CD1c-positive myeloid dendritic cell (primary cell): Measurements from ENCODE around the gene SLC15A5.

Experiments used
- DNase-seq: peaks from one replicate; pipeline ENCODE4 v3.0.0-alpha.2; 2016; ENCODE audit errors: extremely low spot score

SLC15A5 gene

GRCh38 chr12:16277585-16277984, at the start of gene SLC15A5:
Gene SLC15A5 (minus strand): TSS chr12:16277685. CDS start chr12:16277685, 0 bp downstream.
- no peak for DNase-seq

GRCh38 chr12:16325426-16325825, 47.9 kb upstream of the SLC15A5 start:
- DNase-seq = no peak

GRCh38 chr12:16324772-16325171, 47.3 kb upstream of the SLC15A5 start:
- no peak for DNase-seq

GRCh38 chr12:16324272-16324671, 46.8 kb upstream of the SLC15A5 start:
- DNase-seq = no peak

- DNase-seq = no peak
These were observed 46.2 kb upstream of the SLC15A5 start for GRCh38 chr12:16323638-16324037.

GRCh38 chr12:16323010-16323409, 45.5 kb upstream of the SLC15A5 start:
- no peak for DNase-seq

GRCh38 chr12:16310934-16311333, 33.4 kb upstream of the SLC15A5 start:
- DNase-seq = no peak

- DNase-seq = no peak
These were observed 30.5 kb upstream of the SLC15A5 start for GRCh38 chr12:16307856-16308475.

GRCh38 chr12:16303939-16304338, 26.5 kb upstream of the SLC15A5 start:
- no peak for DNase-seq

GRCh38 chr12:16300736-16301135, 23.3 kb upstream of the SLC15A5 start:
- DNase-seq = no peak

- no peak for DNase-seq
These were observed 22.6 kb upstream of the SLC15A5 start for GRCh38 chr12:16300122-16300521.

- no peak for DNase-seq
These were observed 21.9 kb upstream of the SLC15A5 start for GRCh38 chr12:16299403-16299802.

- no peak for DNase-seq
These were observed 20.0 kb upstream of the SLC15A5 start for GRCh38 chr12:16297521-16297920.

GRCh38 chr12:16294376-16294956, 17.0 kb upstream of the SLC15A5 start:
- no peak for DNase-seq

GRCh38 chr12:16291032-16291431, 13.5 kb upstream of the SLC15A5 start:
- DNase-seq = no peak

GRCh38 chr12:16285586-16285985, 8.1 kb upstream of the SLC15A5 start:
- no peak for DNase-seq

- DNase-seq = no peak
These were observed 5.5 kb upstream of the SLC15A5 start for GRCh38 chr12:16282978-16283377.

GRCh38 chr12:16282081-16282480, 4.6 kb upstream of the SLC15A5 start:
- no peak for DNase-seq

- no peak for DNase-seq
These were observed 3.7 kb upstream of the SLC15A5 start for GRCh38 chr12:16281157-16281556.

- DNase-seq = no peak
These were observed 5.3 kb downstream of the SLC15A5 start for GRCh38 chr12:16272222-16272621.

GRCh38 chr12:16271062-16271461, 6.4 kb downstream of the SLC15A5 start:
- DNase-seq = no peak

GRCh38 chr12:16269946-16270345, 7.5 kb downstream of the SLC15A5 start:
- no peak for DNase-seq

- no peak for DNase-seq
These were observed 11.4 kb downstream of the SLC15A5 start for GRCh38 chr12:16266085-16266484.

- no peak for DNase-seq
These were observed 15.5 kb downstream of the SLC15A5 start for GRCh38 chr12:16261944-16262475.
